Measurements from ENCODE around the gene ARL15. TPM values are rescaled to one million over a fixed set of nuclear protein-coding genes. Genes with fewer than 3 reads are reported as not detected.

Gene ARL15
- total and polyA plus RNA-seq, 9 of the 15 experiments (the other 6 are each of a cell fraction or from before 2014, with no cell fraction given) = 18.5 to 80.4 (median 57.0) TPM

- WGBS (ENCODE audit: insufficient coverage, low coverage, missing lambda C conversion rate) = 85% methylated on average over 2 of the region's 2 CpGs
- Histone ChIP-seq H3K9me3 (replicated peaks; ENCODE audit: control insufficient read depth, insufficient read depth, low read depth, low read length) (no peaks in the 10 kb centered on the region), H4K20me1 (replicated peaks; ENCODE audit: control insufficient read depth, insufficient read depth, low read length) (no peaks in the 10 kb centered on the region), H3K4me2 (ENCODE audit: insufficient read depth, low read length) (no peak overlapping the region), H3K9me1 (ENCODE audit: control insufficient read depth, insufficient read depth, low read length) (no peaks in the 10 kb centered on the region), H3K36me3 (ENCODE audit: control insufficient read depth, insufficient read depth, low read length) (no peaks in the 10 kb centered on the region), H3K27me3 (ENCODE audit: control insufficient read depth in 2 of 2, insufficient read depth in 2 of 2, low read length in 2 of 2) (no peaks in the 10 kb centered on the region), H3K4me3 (no peak overlapping the region), H2AFZ (ENCODE audit: low read depth, low read length) (no peak overlapping the region), H3K79me2 (ENCODE audit: control insufficient read depth, insufficient read depth, low read length) (no peaks in the 10 kb centered on the region), H3K4me1 (replicated peaks in 1 of 2; ENCODE audit: control insufficient read depth in 2 of 2, insufficient read depth in 2 of 2, low read length in 2 of 2) (no peaks in the 10 kb centered on the region), H3K27ac (ENCODE audit: extremely low read depth, low read depth, low read length) (no peak overlapping the region), H3K9ac (ENCODE audit: insufficient read depth in 1 of 2, low read depth in 2 of 2, low read length in 2 of 2) (no peak overlapping the region)
- ATAC-seq (no peak), DNase-seq (ENCODE audit: extremely low read depth in 1 of 4, low spot score in 3 of 4) (no peak), FAIRE-seq (no peak)
- intact Hi-C loops (cut with micrococcal nuclease) = no loop called here
- ChIA-PET CTCF (ENCODE audit: low intra/inter-chr PET ratio) (no interaction called here), POLR2A (interaction anchor here (2.1 kb wide), 1 partner anchor 9 kb away, joined by 5 read pairs; no protein-coding TSS in a partner anchor)
- TF ChIP-seq CTCF (IDR thresholded peaks at IDR 0.05 in 2 of 3, conservative IDR thresholded peaks at IDR 0.05 in 1 of 3; ENCODE audit: insufficient read depth in 2 of 3, low read depth in 1 of 3, low read length in 3 of 3) = no peak
- peak; percentile 86 for TF ChIP-seq ATF3 (IDR thresholded peaks at IDR 0.05)
- TF ChIP-seq ATF3 (CRISPR knock-in tag; conservative IDR thresholded peaks at IDR 0.05) = no peak
- no peak for TF ChIP-seq L3MBTL2 (IDR thresholded peaks at IDR 0.05)
- TF ChIP-seq CEBPG (CRISPR knock-in tag; IDR thresholded peaks at IDR 0.05) = no peak
- peak; percentile 87 to 97 for TF ChIP-seq CEBPG (tag; conservative IDR thresholded peaks at IDR 0.05 in 1 of 2, IDR thresholded peaks at IDR 0.05 in 1 of 2)
- TF ChIP-seq E2F6 (IDR thresholded peaks at IDR 0.05; ENCODE audit: borderline replicate concordance in 1 of 2, extremely low read depth in 1 of 2, insufficient read depth in 1 of 2, insufficient read length in 1 of 2, low read depth in 1 of 2, low read length in 1 of 2, poor library complexity in 1 of 2, severe bottlenecking in 1 of 2) = no peak
- no peak for TF ChIP-seq TOE1 (IDR thresholded peaks at IDR 0.05; ENCODE audit: borderline replicate concordance)
- TF ChIP-seq TOE1 (CRISPR knock-in tag; IDR thresholded peaks at IDR 0.05; ENCODE audit: borderline replicate concordance, low read depth) = no peak
- TF ChIP-seq CSDE1 (IDR thresholded peaks at IDR 0.05) = no peak
- TF ChIP-seq ZNF766 (CRISPR knock-in tag; conservative IDR thresholded peaks at IDR 0.05) = no peak
- TF ChIP-seq CEBPB (tag; IDR thresholded peaks at IDR 0.05) = peak; percentile 53
- TF ChIP-seq POLR2H (tag; IDR thresholded peaks at IDR 0.05; ENCODE audit: low read depth) = peak; percentile 51
- peak in 1 of 2 experiments; percentile 48; a peak in 2 of 4 replicates for TF ChIP-seq TRIM24 (IDR thresholded peaks at IDR 0.05)
- BruUV-seq (replicated peaks) = no TSS peak
- in situ Hi-C loops (cut with MboI) = no loop called here
Observed at GRCh38 chr5:53994148-53994547, 316.2 kb downstream of the ARL15 start.

Data from K562 (cell line).